PC-3 (cell line): ENCODE results near the gene RAD23B. TPM values are rescaled to one million over a fixed set of nuclear protein-coding genes. Genes with fewer than 3 reads are reported as not detected.

Source experiments
- ATAC-seq: fragments of 200-7000 bp; cut with Tn5 transposase; 2 replicates; pipeline ENCODE4 v1.9.1; 2020; ENCODE audit warnings: mild to moderate bottlenecking, moderate library complexity
- BruUV-seq: library from RNA; stranded (reverse); fragments of 400-500 nt; replicated peaks from 2 replicates; lab custom pipeline; 2021; lab: Mats Ljungman, UMichigan
- CTCF ChIA-PET: fragments of 300-600 bp; sonication (Branson Sonifier 250); formaldehyde crosslinking; loops from one replicate; lab custom pipeline; 2022; ENCODE audit warnings: antibody characterized with exemption; lab: Charles Lee
- POLR2A ChIA-PET: fragments of 300-600 bp; sonication (Branson Sonifier 250); formaldehyde crosslinking; loops from one replicate; lab custom pipeline; 2022; ENCODE audit warnings: antibody characterized with exemption; ENCODE audit not compliant: unreplicated experiment; lab: Charles Lee
- DNase-seq: peaks from one replicate; pipeline ENCODE4 v3.0.0-alpha.2; 2015
- H2AFZ ChIP-seq: fragments of 300-600 bp; sonication (generic); 2 replicates; pipeline ENCODE4 v1.6.0; 2016; ENCODE audit warnings: antibody characterized with exemption, low read length
- H3F3A ChIP-seq: fragments of 300-600 bp; sonication (generic); one replicate; pipeline ENCODE4 v1.6.0; 2017; ENCODE audit warnings: antibody characterized with exemption, low read length, control low read depth, mild to moderate bottlenecking; ENCODE audit not compliant: unreplicated experiment
- H3K27ac ChIP-seq: fragments of 300-600 bp; sonication (generic); 2 replicates; pipeline ENCODE4 v1.5.1; 2016; ENCODE audit warnings: mild to moderate bottlenecking, low read length
- H3K27me3 ChIP-seq: fragments of 300-600 bp; sonication (generic); 2 replicates; pipeline ENCODE4 v1.6.1; 2016; ENCODE audit warnings: low read length, mixed read lengths
- H3K36me3 ChIP-seq: fragments of 300-600 bp; sonication (generic); 2 replicates; pipeline ENCODE4 v1.6.1; 2016; ENCODE audit warnings: low read depth, mixed run types, low read length, mixed read lengths
- H3K4me1 ChIP-seq: fragments of 300-600 bp; sonication (generic); 2 replicates; pipeline ENCODE4 v1.5.1; 2016; ENCODE audit warnings: low read length; ENCODE audit not compliant: insufficient read depth
- H3K4me2 ChIP-seq: fragments of 300-600 bp; sonication (generic); 2 replicates; pipeline ENCODE4 v1.6.0; 2016; ENCODE audit warnings: low read length
- H3K4me3 ChIP-seq: fragments of 300-600 bp; sonication (generic); 2 replicates; pipeline ENCODE4 v1.5.1; 2016; ENCODE audit warnings: mild to moderate bottlenecking, low read length, mixed read lengths
- H3K79me2 ChIP-seq: fragments of 300-600 bp; sonication (generic); 2 replicates; pipeline ENCODE4 v1.6.1; 2017; ENCODE audit warnings: low read length, mixed read lengths
- H3K9ac ChIP-seq: fragments of 300-600 bp; sonication (generic); 2 replicates; pipeline ENCODE4 v1.6.0; 2016; ENCODE audit warnings: mild to moderate bottlenecking, low read length
- H3K9me2 ChIP-seq: fragments of 300-600 bp; sonication (generic); replicated peaks from 2 replicates; pipeline ENCODE4 v1.6.1; 2016; ENCODE audit warnings: mixed run types, low read length, mixed read lengths
- H3K9me3 ChIP-seq: fragments of 300-600 bp; sonication (generic); 2 replicates; pipeline ENCODE4 v1.6.1; 2016; ENCODE audit warnings: low read length, mixed read lengths
- H4K20me1 ChIP-seq: fragments of 300-600 bp; sonication (generic); 2 replicates; pipeline ENCODE4 v1.6.1; 2016; ENCODE audit warnings: low read length, mixed read lengths
- CTCF ChIP-seq: fragments of 300-600 bp; sonication (generic); conservative IDR thresholded peaks from 2 replicates; pipeline ENCODE4 v1.5.1; 2017; ENCODE audit warnings: antibody characterized with exemption, low read depth, mild to moderate bottlenecking, low read length
- EZH2 ChIP-seq: fragments of 300-600 bp; sonication (generic); IDR thresholded peaks from one replicate; pipeline ENCODE4 v1.6.1; 2017; ENCODE audit warnings: antibody characterized with exemption, mild to moderate bottlenecking, low read length; ENCODE audit not compliant: unreplicated experiment
- EZH2phosphoT487 ChIP-seq: fragments of 300-600 bp; sonication (generic); IDR thresholded peaks from 2 replicates; pipeline ENCODE4 v1.6.1; 2018; ENCODE audit warnings: mild to moderate bottlenecking, antibody characterized with exemption, low read length, borderline replicate concordance
- intact Hi-C: fragments of 100-400 bp; cut with micrococcal nuclease; formaldehyde crosslinking; loops from 2 replicates; pipeline ENCODE4 v1.9.0; 2023
- total RNA-seq: library from RNA; depleted of rRNA; stranded (reverse); fragments of >200 nt; gene quantifications from 2 replicates; pipeline ENCODE4 v1.2.3, GENCODE V29; 2014

Gene RAD23B
- total RNA-seq, 1 experiment from 2014 or later, result 67.9 TPM

- intact Hi-C loops, result no loop called here
- DNase-seq (no peak), ATAC-seq (no peak)
- Histone ChIP-seq H3K27me3 (no peaks in the 10 kb centered on the region), H3K4me2 (peak overlapping the region; percentile 17; the same call in 1 of the 2 replicates), H3K79me2 (no peaks in the 10 kb centered on the region), H3K9me2 (no peaks in the 10 kb centered on the region), H3K9me3 (no peaks in the 10 kb centered on the region), H3K4me1 (peaks cover 16% of the 10 kb centered on the region), H3K27ac (no peak overlapping the region), H3K9ac (no peak overlapping the region), H3F3A (no peaks in the 10 kb centered on the region), H3K36me3 (no peaks in the 10 kb centered on the region), H4K20me1 (no peaks in the 10 kb centered on the region), H3K4me3 (no peak overlapping the region), H2AFZ (no peak overlapping the region)
- BruUV-seq, result no TSS peak
- TF ChIP-seq EZH2 (no peak), EZH2phosphoT487 (no peak), CTCF (no peak)
- ChIA-PET POLR2A (no interaction called here), CTCF (no interaction called here)
Observed at GRCh38 chr9:107270082-107270481, 13.0 kb upstream of the RAD23B start.

GRCh38 chr9:107270580-107270979 lies 12.5 kb upstream of the RAD23B start:
- Histone ChIP-seq H2AFZ (no peak overlapping the region), H3K4me2 (no peak overlapping the region)

More at GRCh38 chr9:107270580-107270979, 12.5 kb upstream of the RAD23B start:
- no peaks in the 10 kb centered on the region for H4K20me1 ChIP-seq
- no peaks in the 10 kb centered on the region for H3K79me2 ChIP-seq
- H3K4me1 ChIP-seq, result peaks cover 18% of the 10 kb centered on the region
- ATAC-seq (no peak), DNase-seq (no peak)
- H3K9me2 ChIP-seq, result no peaks in the 10 kb centered on the region
- H3K27ac ChIP-seq, result no peak overlapping the region
- intact Hi-C loops, result no loop called here
- H3K4me3 ChIP-seq, result no peak overlapping the region
- TF ChIP-seq EZH2phosphoT487 (no peak), CTCF (no peak), EZH2 (no peak)
- CTCF ChIA-PET, result no interaction called here
- H3K27me3 ChIP-seq, result no peaks in the 10 kb centered on the region
- no peaks in the 10 kb centered on the region for H3F3A ChIP-seq
- no peak overlapping the region for H3K9ac ChIP-seq
- POLR2A ChIA-PET, result no interaction called here
- no peaks in the 10 kb centered on the region for H3K9me3 ChIP-seq
- BruUV-seq, result no TSS peak
- no peaks in the 10 kb centered on the region for H3K36me3 ChIP-seq
